Central memory CD4-positive, alpha-beta T cell (primary cell): Measurements from ENCODE around the gene IRAK3.
A peak's percentile ranks its signal among the peaks of the same experiment; 100 is the strongest.
"Not testable (repeated sequence)": the region's sequence is repeated elsewhere in the genome, so short reads cannot be mapped to it uniquely, and the experiment has no call there.

Experiments used
- DNase-seq: peaks from one replicate; pipeline ENCODE4 v3.0.0; 2022

The IRAK3 gene

GRCh38 chr12:66228462-66228861 lies 39.4 kb downstream of the IRAK3 start:
- DNase-seq, result no peak

- no peak for DNase-seq
Measured at GRCh38 chr12:66232263-66232662, 43.2 kb downstream of the IRAK3 start.

- peak; percentile 28 for DNase-seq
Measured at GRCh38 chr12:66234037-66234693, 45.2 kb downstream of the IRAK3 start.

- DNase-seq, result peak; percentile 6
Measured at GRCh38 chr12:66234773-66235625, 46.0 kb downstream of the IRAK3 start.

- no peak for DNase-seq
Measured at GRCh38 chr12:66235626-66236281, 46.7 kb downstream of the IRAK3 start.

- not testable (repeated sequence) for DNase-seq
Measured at GRCh38 chr12:66236282-66236675, 47.3 kb downstream of the IRAK3 start.

GRCh38 chr12:66236969-66237368 lies 48.0 kb downstream of the IRAK3 start:
- no peak for DNase-seq

- no peak for DNase-seq
Measured at GRCh38 chr12:66237505-66238175, 48.6 kb downstream of the IRAK3 start.

GRCh38 chr12:66239295-66239694 lies 50.3 kb downstream of the IRAK3 start:
- DNase-seq, result no peak

GRCh38 chr12:66240096-66240820 lies 51.2 kb downstream of the IRAK3 start:
- no peak for DNase-seq

GRCh38 chr12:66241061-66242043 lies 52.3 kb downstream of the IRAK3 start:
- no peak for DNase-seq

GRCh38 chr12:66242311-66242710 lies 53.3 kb downstream of the IRAK3 start:
- no peak for DNase-seq

- no peak for DNase-seq
Measured at GRCh38 chr12:66243911-66244310, 54.9 kb downstream of the IRAK3 start.

- DNase-seq, result no peak
Measured at GRCh38 chr12:66244446-66244845, 55.4 kb downstream of the IRAK3 start.

GRCh38 chr12:66247741-66248140 lies 58.7 kb downstream of the IRAK3 start:
- no peak for DNase-seq

GRCh38 chr12:66251049-66251448 lies 62.0 kb downstream of the IRAK3 start:
- no peak for DNase-seq

- DNase-seq, result no peak
Measured at GRCh38 chr12:66252771-66253170, 63.8 kb downstream of the IRAK3 start.

GRCh38 chr12:66255737-66256136 lies 66.7 kb downstream of the IRAK3 start:
- DNase-seq, result no peak

- no peak for DNase-seq
Measured at GRCh38 chr12:66258011-66258410, 69.0 kb downstream of the IRAK3 start.

GRCh38 chr12:66262737-66263136 lies 73.7 kb downstream of the IRAK3 start:
- DNase-seq, result no peak

GRCh38 chr12:66268562-66268961 lies 79.5 kb downstream of the IRAK3 start:
- no peak for DNase-seq
